ENCODE data around the gene RFX7.

GRCh38 chr15:56128081-56128480 lies 115.6 kb downstream of the RFX7 start:
- TF ChIP-seq CTCF (IDR thresholded peaks at IDR 0.05; ENCODE audit: insufficient read depth, low read length, poor library complexity, severe bottlenecking) (no peak), EZH2phosphoT487 (conservative IDR thresholded peaks at IDR 0.05; ENCODE audit: low read length) (no peak)

All from SU-DHL-6 (cell line).